Activated naive CD4-positive, alpha-beta T cell treated with anti-CD3 and anti-CD28 coated beads for 36 hours (primary cell): ENCODE data around the gene PHYHD1. TPM values are rescaled to one million over a fixed set of nuclear protein-coding genes. Genes with fewer than 3 reads are reported as not detected.
"Not testable (repeated sequence)": the region's sequence is repeated elsewhere in the genome, so short reads cannot be mapped to it uniquely, and the experiment has no call there.

Source experiments
- CTCF ChIA-PET: fragments of 350-600 bp; sonication (Branson Sonifier 250); formaldehyde crosslinking; loops from one replicate; lab custom pipeline; 2021; ENCODE audit warnings: antibody characterized with exemption; lab: Charles Lee
- DNase-seq: peaks from one replicate; pipeline ENCODE4 v3.0.0-alpha.2; 2020
- H3K27ac Mint-ChIP-seq: one replicate; pipeline ENCODE4 v1.8.0; 2021; ENCODE audit warnings: mild to moderate bottlenecking, mixed read lengths
- H3K27me3 Mint-ChIP-seq: one replicate; pipeline ENCODE4 v1.8.0; 2021; ENCODE audit warnings: low read depth, mixed read lengths
- H3K36me3 Mint-ChIP-seq: one replicate; pipeline ENCODE4 v1.8.0; 2021; ENCODE audit warnings: low read depth, mixed read lengths
- H3K4me1 Mint-ChIP-seq: one replicate; pipeline ENCODE4 v1.8.0; 2021; ENCODE audit warnings: low read depth, mixed read lengths
- H3K4me3 Mint-ChIP-seq: one replicate; pipeline ENCODE4 v1.8.0; 2021; ENCODE audit warnings: mild to moderate bottlenecking, moderate library complexity, mixed read lengths
- H3K9me3 Mint-ChIP-seq: one replicate; pipeline ENCODE4 v1.8.0; 2021; ENCODE audit warnings: mixed read lengths
- intact Hi-C: fragments of 100-400 bp; cut with micrococcal nuclease; formaldehyde crosslinking; loops from one replicate; pipeline ENCODE4 v1.15.1; 2023
- total RNA-seq, 2 experiments: library from RNA; stranded (reverse); gene quantifications; one replicate each; pipeline ENCODE4 v1.2.3, GENCODE V29; 2021

PHYHD1 gene
- total RNA-seq, 2 experiments from 2014 or later: 0.44 to 0.50 TPM

- Mint-ChIP-seq H3K27ac (no peak overlapping the region), H3K9me3 (no peaks in the 10 kb centered on the region), H3K4me1 (no peaks in the 10 kb centered on the region), H3K4me3 (no peak overlapping the region), H3K27me3 (no peaks in the 10 kb centered on the region), H3K36me3 (no peaks in the 10 kb centered on the region)
- intact Hi-C loops: no loop called here
- DNase-seq: no peak
- CTCF ChIA-PET: interaction anchor here (1.5 kb wide), 1 partner anchor 9 kb away, joined by 5 read pairs; no protein-coding TSS in a partner anchor
These were observed 12.9 kb downstream of the PHYHD1 start for GRCh38 chr9:128933731-128934130.

GRCh38 chr9:128936171-128936865 lies 15.5 kb downstream of the PHYHD1 start:
- DNase-seq: no peak
- Mint-ChIP-seq H3K27me3 (no peaks in the 10 kb centered on the region), H3K4me3 (no peak overlapping the region), H3K9me3 (no peaks in the 10 kb centered on the region), H3K36me3 (no peaks in the 10 kb centered on the region), H3K4me1 (no peaks in the 10 kb centered on the region), H3K27ac (no peak overlapping the region)
- intact Hi-C loops: no loop called here
- CTCF ChIA-PET: interaction anchor here (0.7 to 2.4 kb wide), 2 partner anchors 8 to 106 kb away, joined by 3 to 7 read pairs; no protein-coding TSS in a partner anchor

- CTCF ChIA-PET: interaction anchor here (2.4 kb wide), 1 partner anchor 9 kb away, joined by 7 read pairs; no protein-coding TSS in a partner anchor
- Mint-ChIP-seq H3K27ac (no peak overlapping the region), H3K4me3 (no peak overlapping the region), H3K9me3 (no peaks in the 10 kb centered on the region), H3K4me1 (no peaks in the 10 kb centered on the region), H3K27me3 (no peaks in the 10 kb centered on the region), H3K36me3 (no peaks in the 10 kb centered on the region)
- DNase-seq: no peak
- intact Hi-C loops: no loop called here
These were observed 16.8 kb downstream of the PHYHD1 start for GRCh38 chr9:128937310-128938165.

- no peak overlapping the region for H3K4me3 Mint-ChIP-seq
- H3K27ac Mint-ChIP-seq: no peak overlapping the region
- CTCF ChIA-PET: no interaction called here
- no peaks in the 10 kb centered on the region for H3K4me1 Mint-ChIP-seq
- H3K9me3 Mint-ChIP-seq: no peaks in the 10 kb centered on the region
- no peaks in the 10 kb centered on the region for H3K27me3 Mint-ChIP-seq
- intact Hi-C loops: no loop called here
- DNase-seq: no peak
- H3K36me3 Mint-ChIP-seq: no peaks in the 10 kb centered on the region
These were observed 19.6 kb downstream of the PHYHD1 start for GRCh38 chr9:128940271-128940921.

GRCh38 chr9:128940946-128941755 lies 20.4 kb downstream of the PHYHD1 start:
- H3K4me3 Mint-ChIP-seq: no peak overlapping the region
- no peaks in the 10 kb centered on the region for H3K9me3 Mint-ChIP-seq
- peaks cover 5% of the 10 kb centered on the region for H3K36me3 Mint-ChIP-seq
- no peak overlapping the region for H3K27ac Mint-ChIP-seq
- H3K27me3 Mint-ChIP-seq: no peaks in the 10 kb centered on the region
- CTCF ChIA-PET: interaction anchor here (1.0 kb wide), 1 partner anchor 123 kb away, joined by 3 read pairs; the partner anchor contains the start of gene ENDOG
- intact Hi-C loops: no loop called here
- peaks cover 8% of the 10 kb centered on the region for H3K4me1 Mint-ChIP-seq
- DNase-seq: no peak

- Mint-ChIP-seq H3K4me1 (peaks cover 23% of the 10 kb centered on the region), H3K27me3 (no peaks in the 10 kb centered on the region), H3K36me3 (peaks cover 11% of the 10 kb centered on the region), H3K9me3 (no peaks in the 10 kb centered on the region), H3K27ac (no peak overlapping the region), H3K4me3 (no peak overlapping the region)
- intact Hi-C loops: no loop called here
- CTCF ChIA-PET: no interaction called here
- DNase-seq: no peak
These were observed 23.2 kb downstream of the PHYHD1 start for GRCh38 chr9:128943832-128944620.

GRCh38 chr9:128944966-128945365 lies 24.2 kb downstream of the PHYHD1 start:
- peaks cover 15% of the 10 kb centered on the region for H3K36me3 Mint-ChIP-seq
- CTCF ChIA-PET: interaction anchor here (0.7 kb wide), 2 partner anchors 43 to 90 kb away, joined by 3 read pairs; no protein-coding TSS in a partner anchor
- peaks cover 23% of the 10 kb centered on the region for H3K4me1 Mint-ChIP-seq
- H3K9me3 Mint-ChIP-seq, DNase-seq, H3K27me3 Mint-ChIP-seq, H3K27ac Mint-ChIP-seq, H3K4me3 Mint-ChIP-seq: not testable (repeated sequence)
- intact Hi-C loops: loop anchor here (5.0 kb wide), 1 partner anchor 92 kb away; the partner anchor contains the start of gene MIGA2

GRCh38 chr9:128945798-128946501 lies 25.2 kb downstream of the PHYHD1 start:
- DNase-seq: no peak
- intact Hi-C loops: loop anchor here (2.0 to 5.0 kb wide), 2 partner anchors 91 to 135 kb away; partner anchors contain the start of genes DOLPP1 and MIGA2
- H3K36me3 Mint-ChIP-seq: peaks cover 18% of the 10 kb centered on the region
- H3K27me3 Mint-ChIP-seq: no peaks in the 10 kb centered on the region
- CTCF ChIA-PET: interaction anchor here (0.6 to 0.8 kb wide), 2 partner anchors 129 to 526 kb away, joined by 3 read pairs; no protein-coding TSS in a partner anchor
- peaks cover 27% of the 10 kb centered on the region for H3K4me1 Mint-ChIP-seq
- no peaks in the 10 kb centered on the region for H3K9me3 Mint-ChIP-seq
- H3K27ac Mint-ChIP-seq: no peak overlapping the region
- peak overlapping the region; percentile 97 for H3K4me3 Mint-ChIP-seq

GRCh38 chr9:128946571-128947276 lies 25.9 kb downstream of the PHYHD1 start:
- CTCF ChIA-PET: interaction anchor here (0.6 to 0.8 kb wide), 2 partner anchors 130 to 527 kb away, joined by 3 read pairs; no protein-coding TSS in a partner anchor
- intact Hi-C loops: loop anchor here (1.0 to 5.0 kb wide), 5 partner anchors 65 to 257 kb away; partner anchors contain the start of genes DOLPP1, KYAT1, MIGA2 and SET

GRCh38 chr9:128947277-128947526 lies 26.4 kb downstream of the PHYHD1 start:
- no peak for DNase-seq
- Mint-ChIP-seq H3K4me3 (peak overlapping the region; percentile 97), H3K4me1 (peaks cover 32% of the 10 kb centered on the region), H3K27ac (peak overlapping the region; percentile 94), H3K27me3 (no peaks in the 10 kb centered on the region), H3K36me3 (peaks cover 24% of the 10 kb centered on the region), H3K9me3 (no peaks in the 10 kb centered on the region)
- intact Hi-C loops: loop anchor here (1.0 to 5.0 kb wide), 5 partner anchors 66 to 258 kb away; partner anchors contain the start of genes DOLPP1, KYAT1, MIGA2 and SET
- CTCF ChIA-PET: no interaction called here

More at GRCh38 chr9:128946571-128947276, 25.9 kb downstream of the PHYHD1 start:
- H3K9me3 Mint-ChIP-seq: no peaks in the 10 kb centered on the region
- DNase-seq: peak; percentile 21
- peaks cover 23% of the 10 kb centered on the region for H3K36me3 Mint-ChIP-seq
- H3K4me1 Mint-ChIP-seq: peaks cover 32% of the 10 kb centered on the region
- H3K27me3 Mint-ChIP-seq: no peaks in the 10 kb centered on the region
- H3K27ac Mint-ChIP-seq: peak overlapping the region; percentile 94
- peak overlapping the region; percentile 97 for H3K4me3 Mint-ChIP-seq
